Measurements from ENCODE around the gene ZNF844.
A peak's percentile ranks its signal among the peaks of the same experiment; 100 is the strongest.
"Not testable (repeated sequence)": the region's sequence is repeated elsewhere in the genome, so short reads cannot be mapped to it uniquely, and the experiment has no call there.

ZNF844 gene

DNA sequence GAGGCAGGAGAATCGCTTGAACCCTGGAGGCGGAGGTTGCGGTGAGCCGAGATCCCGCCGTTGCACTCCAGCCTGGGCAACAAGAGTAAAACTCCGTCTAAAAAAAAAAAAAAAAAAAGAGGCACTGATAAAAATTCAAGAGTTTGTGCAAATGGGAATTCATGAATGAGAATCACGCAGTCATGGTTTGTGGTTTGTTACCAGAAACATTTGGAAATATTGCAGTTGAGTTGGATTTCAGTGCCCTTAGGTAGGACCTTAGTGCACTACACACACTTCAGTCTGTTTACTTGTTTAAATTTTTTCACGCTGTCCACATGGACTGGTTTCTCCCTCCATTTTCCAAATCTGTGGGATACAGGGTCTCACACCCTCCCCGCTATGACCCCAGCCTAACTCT, 28.4 kb downstream of the ZNF844 start:
- DNase-seq: no peak

DNA sequence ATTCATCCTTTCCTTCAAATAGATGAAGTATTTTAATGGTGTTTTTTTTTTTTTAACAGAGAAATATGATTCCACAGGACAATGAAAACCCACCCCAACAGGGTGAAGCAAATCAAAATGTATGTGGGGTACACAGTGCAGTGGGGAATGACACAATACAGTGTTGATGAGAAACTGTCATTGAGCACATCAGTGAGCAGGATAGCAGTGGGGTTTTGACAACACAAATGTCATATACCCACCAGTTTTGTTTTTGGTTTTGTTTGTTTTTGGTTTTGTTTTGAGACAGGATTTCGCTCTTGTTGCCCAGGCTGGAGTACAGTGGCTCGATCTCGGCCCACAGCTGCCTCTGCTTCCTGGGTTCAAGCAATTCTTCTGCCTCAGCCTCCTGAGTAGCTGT, 29.2 kb downstream of the ZNF844 start:
- no peak for DNase-seq

DNA sequence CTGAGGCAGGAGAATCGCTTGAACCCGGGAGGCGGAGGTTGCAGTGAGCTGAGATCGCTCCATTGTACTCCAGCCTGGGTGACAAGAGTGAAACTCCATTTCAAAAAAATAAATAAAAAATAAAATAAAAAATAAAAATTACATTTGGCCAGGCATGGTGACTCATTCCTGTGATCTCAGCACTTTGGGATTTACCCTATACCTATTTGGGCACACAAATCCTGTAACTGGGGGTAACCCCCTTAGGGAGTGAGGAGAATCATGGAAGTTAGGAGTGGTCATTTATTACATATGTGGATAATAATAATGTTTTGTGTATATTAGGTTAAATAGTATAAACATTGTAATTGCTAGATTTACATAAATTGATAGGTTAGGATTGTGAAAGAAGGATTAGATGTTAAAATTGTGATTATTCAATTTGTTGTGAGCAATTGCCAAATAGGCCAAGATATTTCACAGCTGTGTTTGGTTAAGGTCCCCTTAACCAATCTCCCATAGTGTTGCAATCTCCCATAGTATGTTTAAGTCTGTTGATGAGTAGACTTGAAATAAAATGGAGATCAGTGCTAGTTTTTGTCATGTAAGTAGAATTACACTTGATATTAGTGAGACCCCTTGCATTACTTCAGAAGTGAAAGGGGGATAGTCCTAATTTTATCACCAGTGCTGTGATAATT, 30.7 kb downstream of the ZNF844 start:
- DNase-seq: peak; percentile 11

DNA sequence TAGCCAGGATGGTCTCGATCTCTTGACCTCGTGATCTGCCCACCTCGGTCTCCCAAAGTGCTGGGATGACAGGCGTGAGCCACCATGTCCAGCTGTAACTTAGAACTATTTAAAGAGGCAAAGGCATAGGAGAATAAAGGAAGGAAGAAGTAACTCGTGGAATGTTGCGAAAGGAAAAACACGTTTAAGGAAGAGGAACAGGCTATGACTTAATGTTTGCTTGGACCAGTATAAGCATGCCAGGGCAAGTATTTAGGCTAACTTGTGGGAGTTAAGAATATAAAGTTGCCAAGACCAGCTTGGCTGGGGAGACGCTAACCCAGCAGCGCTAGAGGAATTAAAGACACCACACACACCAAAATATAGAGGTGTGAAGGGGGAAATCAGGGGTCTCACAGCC, 33.5 kb downstream of the ZNF844 start:
- DNase-seq: peak; percentile 53

DNA sequence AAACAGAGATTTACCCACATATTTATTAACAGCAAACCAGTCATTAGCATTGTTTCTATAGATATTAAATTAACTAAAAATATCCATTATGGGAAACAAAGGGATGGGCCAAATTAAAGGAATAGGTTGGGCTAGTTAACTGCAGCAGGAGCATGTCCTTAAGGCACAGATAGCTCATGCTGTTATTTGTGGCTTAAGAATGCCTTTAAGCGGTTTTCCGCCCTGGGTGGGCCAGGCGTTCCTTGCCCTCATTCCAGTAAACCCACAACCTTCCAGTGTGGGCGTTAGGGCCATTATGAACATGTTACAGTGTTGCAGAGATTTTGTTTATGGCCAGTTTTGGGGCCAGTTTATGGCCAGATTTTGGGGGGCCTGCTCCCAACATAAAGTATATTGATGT, 39.4 kb downstream of the ZNF844 start:
- DNase-seq: not testable (repeated sequence)

DNA sequence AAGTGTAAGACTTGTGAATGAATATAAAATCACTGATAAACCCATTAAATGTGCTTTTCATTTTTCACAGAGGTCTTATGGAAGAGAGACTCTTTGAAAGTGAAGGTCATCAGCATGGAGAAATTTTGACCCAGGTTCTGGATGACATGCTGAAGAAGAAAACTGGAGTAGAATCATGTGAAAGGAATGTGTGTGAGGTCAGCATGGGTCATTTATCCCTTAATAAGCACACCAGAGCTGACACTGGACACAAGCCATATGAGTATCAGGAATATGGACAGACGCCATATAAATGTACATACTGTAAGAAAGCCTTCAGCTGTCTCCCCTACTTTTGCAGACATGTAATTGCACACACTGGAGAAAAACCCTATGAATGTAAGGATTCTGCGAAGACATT, 46.6 kb downstream of the ZNF844 start:
- no peak for DNase-seq

DNA sequence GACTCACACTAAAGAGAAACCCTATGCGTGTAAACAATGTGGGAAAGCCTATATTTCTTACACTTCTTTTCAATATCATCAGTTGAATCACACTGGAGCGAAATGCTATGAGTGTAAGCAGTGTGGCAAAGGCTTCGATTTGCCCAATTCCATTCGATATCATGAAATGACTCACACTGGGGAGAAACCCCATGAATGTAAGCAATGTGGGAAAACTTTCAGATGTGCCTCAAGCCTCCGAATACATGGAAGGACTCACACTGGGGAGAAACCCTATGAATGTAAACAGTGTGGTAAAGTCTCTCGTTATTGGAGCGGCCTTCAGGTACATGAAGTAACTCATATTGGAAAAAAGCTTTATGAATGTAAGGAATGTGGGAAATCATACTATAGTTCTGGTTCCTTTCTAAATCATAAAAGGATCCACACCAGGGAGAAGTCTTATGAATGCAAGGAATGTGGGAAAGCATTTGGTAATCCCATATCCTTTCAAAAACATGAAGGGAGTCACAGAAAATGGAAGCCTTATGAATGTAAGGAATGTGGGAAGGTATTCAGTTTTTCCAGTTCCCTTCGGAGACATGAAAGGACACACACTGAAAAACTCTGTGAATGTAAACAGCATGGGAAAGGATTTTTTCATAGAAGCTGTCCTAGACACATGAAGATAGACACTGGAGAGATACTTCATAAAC, 47.6 kb downstream of the ZNF844 start:
- no peak for DNase-seq

DNA sequence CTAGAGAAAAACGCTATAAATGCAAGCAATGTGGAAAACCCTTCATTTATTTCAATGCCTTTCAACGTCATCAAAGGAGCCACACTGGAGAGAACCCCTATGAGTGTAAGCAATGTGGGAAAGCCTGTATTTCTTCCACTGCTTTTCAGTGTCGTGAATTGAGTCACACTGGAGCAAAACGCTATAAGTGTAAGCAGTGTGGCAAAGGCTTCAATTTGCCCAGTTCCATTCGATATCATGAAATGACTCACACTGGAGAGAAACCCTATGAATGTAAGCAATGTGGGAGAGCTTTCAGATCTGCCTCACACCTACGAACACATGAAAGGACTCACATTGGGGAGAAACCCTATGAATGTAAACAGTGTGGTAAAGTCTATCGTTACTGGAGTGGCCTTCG, 48.2 kb downstream of the ZNF844 start:
- no peak for DNase-seq

DNA sequence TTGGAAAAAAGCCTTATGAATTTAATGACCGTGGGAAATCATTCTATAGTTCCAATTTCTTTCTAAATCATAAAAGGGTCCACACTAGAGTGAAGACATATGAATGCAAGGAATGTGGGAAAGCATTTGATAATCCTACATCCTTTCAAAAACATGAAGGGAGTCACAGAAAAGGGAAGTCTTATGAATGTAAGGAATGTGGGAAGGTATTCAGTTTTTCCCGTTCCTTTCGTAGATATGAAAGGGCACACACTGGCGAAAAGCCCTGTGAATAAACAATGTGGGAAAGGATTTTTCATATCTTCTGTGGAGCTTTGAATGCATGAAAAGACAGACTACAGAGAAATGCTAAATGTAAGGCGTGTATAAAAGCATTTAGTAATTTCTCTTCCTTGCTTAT, 48.6 kb downstream of the ZNF844 start:
- no peak for DNase-seq

DNA sequence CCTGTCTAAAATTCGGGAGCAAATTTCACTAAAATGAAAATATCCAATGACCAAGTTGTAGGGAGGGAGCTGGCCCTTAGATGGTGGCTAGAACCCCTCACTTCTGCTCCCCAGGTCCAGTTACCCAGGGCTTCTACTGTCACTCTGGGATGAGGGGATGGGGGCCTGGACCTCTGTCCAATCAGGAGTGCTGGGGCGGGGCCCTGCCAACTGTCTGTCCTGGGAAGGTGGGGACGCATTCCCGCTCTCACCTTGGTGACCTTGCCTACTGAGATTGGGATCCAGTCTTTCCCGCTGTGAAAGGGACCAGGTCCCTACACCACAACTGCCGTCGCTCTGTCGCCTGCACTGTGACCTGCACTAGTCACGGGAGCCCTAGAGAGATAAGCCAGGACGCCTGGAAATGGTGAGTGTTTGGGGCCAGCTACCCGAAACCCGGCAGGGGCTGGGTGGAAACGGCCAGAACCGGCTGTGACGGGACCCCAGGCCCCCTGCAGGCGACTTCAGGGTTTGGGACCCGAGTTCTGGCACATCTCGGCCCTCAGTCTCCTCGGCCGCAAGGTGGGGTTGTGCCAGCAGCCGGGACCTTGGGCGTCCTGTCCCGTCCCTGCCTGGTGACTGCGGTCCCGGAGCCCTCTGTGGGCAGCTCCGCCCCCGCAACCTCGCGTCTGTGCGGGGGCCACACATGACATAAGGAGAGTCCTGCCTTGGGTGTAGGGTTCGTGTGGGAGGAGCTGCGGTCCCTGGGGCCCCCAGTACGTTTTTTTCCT, 52.9 kb downstream of the ZNF844 start:
- no peak for DNase-seq

DNA sequence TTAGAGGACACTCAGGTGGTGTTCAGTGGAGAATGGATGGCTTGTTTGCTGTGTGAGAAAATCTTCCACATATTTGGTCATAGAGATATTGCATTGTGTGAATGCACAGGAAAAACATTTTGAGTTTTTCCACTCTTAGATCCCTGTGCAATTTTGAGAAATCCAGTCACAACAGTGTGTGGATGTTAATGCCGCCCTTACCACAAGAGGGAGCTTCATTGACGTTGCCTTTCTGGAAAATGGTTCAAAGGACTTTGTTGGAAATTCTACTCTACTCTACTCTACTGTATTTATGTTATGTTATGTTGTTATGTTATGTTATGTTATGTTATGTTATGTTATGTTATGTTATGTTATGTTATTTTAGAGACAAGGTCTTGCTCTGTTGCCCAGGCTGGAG, 62.2 kb downstream of the ZNF844 start:
- no peak for DNase-seq
